Stimulated activated memory B cell treated with anti-CD40 and anti-IgM and Interleukin-4, amounts not matched to agents 10 μg/mL and 1 μg/mL and 100 μg/mL, for 72 hours (primary cell): ENCODE data around the gene HHIP.

Source experiments
- ATAC-seq: fragments of 150-1000 bp; cut with Tn5 transposase; 2 replicates; pipeline ENCODE4 v1.10.0; 2021
- H3K27ac Mint-ChIP-seq: one replicate; pipeline ENCODE4 v1.8.0; 2022; ENCODE audit warnings: mild to moderate bottlenecking, mixed read lengths
- H3K27me3 Mint-ChIP-seq: one replicate; pipeline ENCODE4 v1.8.0; 2022; ENCODE audit warnings: mixed read lengths
- H3K36me3 Mint-ChIP-seq: one replicate; pipeline ENCODE4 v1.8.0; 2022; ENCODE audit warnings: mixed read lengths
- H3K4me1 Mint-ChIP-seq: one replicate; pipeline ENCODE4 v1.8.0; 2022; ENCODE audit warnings: mixed read lengths
- H3K4me3 Mint-ChIP-seq: one replicate; pipeline ENCODE4 v1.8.0; 2022; ENCODE audit warnings: mild to moderate bottlenecking, moderate library complexity, mixed read lengths
- H3K9me3 Mint-ChIP-seq: one replicate; pipeline ENCODE4 v1.8.0; 2022; ENCODE audit warnings: mixed read lengths

HHIP gene

DNA sequence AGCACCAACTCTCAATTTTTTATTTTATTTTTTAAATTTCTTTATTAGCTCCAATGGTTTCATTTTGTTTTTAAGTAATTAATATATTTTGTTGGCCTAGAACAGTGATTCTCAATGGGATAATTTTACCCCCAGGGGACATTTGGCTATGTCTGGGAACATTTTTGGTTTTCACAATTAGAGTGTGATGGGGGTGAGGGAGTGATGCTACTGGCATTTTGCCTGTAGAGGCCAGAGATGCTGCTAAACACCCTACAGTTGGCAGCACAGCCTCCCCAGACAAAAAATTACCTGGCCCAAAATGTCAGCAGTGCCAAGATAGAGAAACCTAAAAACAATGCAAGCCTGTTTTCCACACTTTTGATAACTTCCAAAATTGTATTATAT, 64.6 kb downstream of the HHIP start:
- no peak overlapping the region for H3K4me3 Mint-ChIP-seq
- no peaks in the 10 kb centered on the region for H3K4me1 Mint-ChIP-seq
- no peak overlapping the region for H3K27ac Mint-ChIP-seq
- H3K36me3 Mint-ChIP-seq, result no peaks in the 10 kb centered on the region
- H3K9me3 Mint-ChIP-seq, result no peaks in the 10 kb centered on the region
- ATAC-seq, result no peak
- H3K27me3 Mint-ChIP-seq, result no peaks in the 10 kb centered on the region

DNA sequence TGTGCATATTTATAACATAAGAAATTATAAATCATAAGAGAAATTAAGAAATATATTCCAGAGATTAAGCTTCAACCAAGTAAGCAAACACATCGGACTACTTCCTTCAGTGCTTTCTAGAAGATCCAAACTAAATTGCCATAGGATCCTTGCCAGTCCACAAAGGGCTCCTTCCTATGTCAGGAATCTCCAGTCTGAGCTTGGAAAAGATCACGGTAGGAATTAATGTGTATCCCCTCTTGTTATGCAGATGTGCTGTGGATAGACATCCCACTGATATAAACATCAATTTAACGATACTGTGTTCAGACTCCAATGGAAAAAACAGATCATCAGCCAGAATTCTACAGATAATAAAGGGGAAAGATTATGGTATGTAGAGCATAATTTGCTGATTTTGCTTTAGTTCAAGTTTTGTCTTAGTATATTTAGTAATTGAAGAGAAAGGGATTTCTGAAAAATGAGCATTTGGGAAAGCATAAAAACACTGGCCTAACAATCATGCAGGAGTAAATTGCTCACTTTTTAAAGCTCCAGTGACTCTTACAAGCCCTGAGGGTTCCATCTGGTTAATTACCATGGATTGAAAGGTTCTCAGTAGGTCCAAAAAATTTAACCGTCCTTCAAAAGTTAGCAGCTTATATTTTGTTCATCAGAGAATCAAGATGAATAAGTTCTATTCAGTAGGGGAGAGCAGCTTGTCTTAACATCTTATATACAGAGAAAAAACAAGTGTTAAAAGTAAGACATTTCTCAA, 65.9 kb downstream of the HHIP start:
- Mint-ChIP-seq H3K4me3 (no peak overlapping the region), H3K27me3 (no peaks in the 10 kb centered on the region), H3K4me1 (no peaks in the 10 kb centered on the region), H3K36me3 (no peaks in the 10 kb centered on the region), H3K9me3 (no peaks in the 10 kb centered on the region), H3K27ac (no peak overlapping the region)
- ATAC-seq, result no peak

DNA sequence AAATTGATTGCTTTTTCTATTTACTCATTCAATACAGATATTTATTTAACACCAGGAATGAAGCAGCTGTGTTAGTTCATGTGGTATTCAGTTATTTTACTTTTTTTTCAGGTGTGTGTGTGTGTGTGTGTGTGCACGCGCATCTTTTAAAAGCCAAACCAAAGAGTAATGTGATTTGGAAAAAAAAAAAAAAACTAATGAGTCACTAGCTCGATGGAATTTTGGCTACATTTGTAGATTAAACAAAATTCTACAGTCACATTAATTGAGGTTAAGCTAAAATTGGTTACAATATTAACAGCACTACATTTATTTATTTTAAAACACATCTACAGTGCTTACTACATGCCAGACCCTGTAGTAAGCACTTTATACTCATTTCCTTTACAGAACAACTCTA, 66.8 kb downstream of the HHIP start:
- Mint-ChIP-seq H3K27ac (no peak overlapping the region), H3K9me3 (no peaks in the 10 kb centered on the region), H3K4me1 (no peaks in the 10 kb centered on the region), H3K36me3 (no peaks in the 10 kb centered on the region), H3K4me3 (no peak overlapping the region), H3K27me3 (no peaks in the 10 kb centered on the region)
- ATAC-seq, result no peak

DNA sequence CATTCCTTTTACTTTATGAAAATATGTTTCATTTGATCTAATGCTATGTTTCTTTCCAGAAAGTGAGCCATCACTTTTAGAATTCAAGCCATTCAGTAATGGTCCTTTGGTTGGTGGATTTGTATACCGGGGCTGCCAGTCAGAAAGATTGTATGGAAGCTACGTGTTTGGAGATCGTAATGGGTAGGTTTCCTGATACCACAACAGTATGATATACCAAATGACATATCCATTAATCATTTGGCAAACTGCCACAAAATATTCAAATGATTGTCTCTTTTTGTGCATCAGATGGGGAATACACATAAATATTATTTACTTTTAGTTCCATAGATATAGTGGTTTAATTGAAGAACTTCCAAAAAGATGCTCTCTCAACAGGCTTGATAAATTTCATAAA, 68.2 kb downstream of the HHIP start:
- H3K4me1 Mint-ChIP-seq, result no peaks in the 10 kb centered on the region
- H3K27ac Mint-ChIP-seq, result no peak overlapping the region
- H3K9me3 Mint-ChIP-seq, result no peaks in the 10 kb centered on the region
- H3K36me3 Mint-ChIP-seq, result no peaks in the 10 kb centered on the region
- no peak overlapping the region for H3K4me3 Mint-ChIP-seq
- no peaks in the 10 kb centered on the region for H3K27me3 Mint-ChIP-seq
- no peak for ATAC-seq

DNA sequence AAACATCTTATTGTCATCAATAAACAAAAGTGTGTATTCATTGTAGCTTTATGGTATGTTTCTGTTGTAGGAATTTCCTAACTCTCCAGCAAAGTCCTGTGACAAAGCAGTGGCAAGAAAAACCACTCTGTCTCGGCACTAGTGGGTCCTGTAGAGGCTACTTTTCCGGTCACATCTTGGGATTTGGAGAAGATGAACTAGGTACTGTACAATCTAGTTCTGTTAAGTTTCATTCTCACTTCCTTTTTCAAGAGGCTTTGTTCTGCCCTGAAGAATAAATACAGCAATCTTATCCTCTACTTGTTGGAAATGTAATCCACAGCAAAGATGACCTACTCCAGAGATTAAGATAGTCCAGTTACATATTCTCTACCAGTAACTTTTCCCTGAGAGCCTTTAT, 69.3 kb downstream of the HHIP start:
- Mint-ChIP-seq H3K4me3 (no peak overlapping the region), H3K4me1 (no peaks in the 10 kb centered on the region), H3K27ac (no peak overlapping the region), H3K36me3 (no peaks in the 10 kb centered on the region), H3K27me3 (no peaks in the 10 kb centered on the region), H3K9me3 (no peaks in the 10 kb centered on the region)
- ATAC-seq, result no peak

DNA sequence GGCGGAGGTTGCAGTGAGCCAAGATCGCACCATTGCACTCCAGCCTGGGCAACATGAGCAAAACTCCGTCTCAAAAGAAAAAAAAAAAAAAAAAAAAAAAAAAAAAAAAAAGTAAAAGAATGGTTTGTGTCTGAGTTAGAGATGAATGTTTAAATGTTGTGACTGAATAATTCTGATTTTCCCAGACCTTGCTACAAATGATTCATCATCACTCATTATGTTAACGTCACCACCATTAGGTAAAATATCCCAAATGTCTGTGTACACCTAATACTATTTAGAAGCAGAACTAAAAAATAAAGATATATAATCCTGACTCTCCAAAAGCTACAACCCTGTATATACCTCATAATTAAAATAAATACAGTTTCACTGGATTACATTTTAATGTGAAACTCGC, 70.8 kb downstream of the HHIP start:
- no peak for ATAC-seq
- no peak overlapping the region for H3K4me3 Mint-ChIP-seq
- no peaks in the 10 kb centered on the region for H3K4me1 Mint-ChIP-seq
- no peaks in the 10 kb centered on the region for H3K36me3 Mint-ChIP-seq
- no peaks in the 10 kb centered on the region for H3K27me3 Mint-ChIP-seq
- H3K9me3 Mint-ChIP-seq, result no peaks in the 10 kb centered on the region
- no peak overlapping the region for H3K27ac Mint-ChIP-seq

DNA sequence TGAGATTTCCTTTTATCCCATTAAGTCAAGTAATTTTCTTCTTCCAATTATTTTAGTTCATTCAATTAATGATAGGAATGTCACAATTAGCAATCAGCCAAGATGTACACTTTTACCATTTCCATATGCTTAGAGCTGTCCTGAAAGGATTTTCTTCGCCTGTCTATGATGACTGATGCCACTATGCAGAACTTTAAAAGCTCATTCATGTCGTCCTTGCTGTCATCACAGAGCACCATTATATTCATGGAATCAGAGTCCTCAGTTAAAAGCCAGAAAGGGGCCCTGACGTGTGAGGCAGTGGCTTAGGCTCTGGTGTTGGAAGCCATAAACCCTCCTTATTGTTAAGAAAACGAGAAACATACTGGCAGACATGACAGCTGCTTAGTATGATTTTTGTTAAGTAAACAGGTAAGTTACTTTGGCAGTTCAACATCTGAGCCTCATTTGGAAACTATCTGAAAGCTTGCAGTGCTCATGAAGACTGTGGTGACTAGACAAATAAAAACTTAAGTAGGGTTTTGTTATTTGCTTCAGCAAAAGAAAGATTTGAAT, 73.1 kb downstream of the HHIP start:
- H3K36me3 Mint-ChIP-seq, result no peaks in the 10 kb centered on the region
- no peaks in the 10 kb centered on the region for H3K9me3 Mint-ChIP-seq
- no peak for ATAC-seq
- H3K4me3 Mint-ChIP-seq, result no peak overlapping the region
- H3K27ac Mint-ChIP-seq, result no peak overlapping the region
- H3K27me3 Mint-ChIP-seq, result no peaks in the 10 kb centered on the region
- H3K4me1 Mint-ChIP-seq, result no peaks in the 10 kb centered on the region

DNA sequence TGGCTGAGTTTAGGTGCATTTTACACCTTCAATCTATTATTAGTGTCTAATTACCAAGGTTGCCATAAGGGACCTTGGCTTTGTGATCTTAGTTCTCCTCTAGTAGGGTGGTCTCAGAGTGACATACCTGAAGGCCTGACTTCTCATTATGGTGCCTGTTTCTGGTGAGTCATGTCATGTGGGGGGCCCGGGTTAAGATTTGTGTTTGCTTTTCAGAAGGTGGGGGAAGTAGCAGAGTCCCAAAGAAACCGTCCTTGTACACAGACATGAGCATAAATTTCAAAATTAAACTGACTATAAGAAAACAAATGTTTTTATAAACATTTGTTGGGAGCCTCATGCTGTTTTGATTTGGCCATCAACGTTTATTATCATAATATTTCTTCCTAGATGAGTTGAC, 74.5 kb downstream of the HHIP start:
- no peaks in the 10 kb centered on the region for H3K27me3 Mint-ChIP-seq
- no peaks in the 10 kb centered on the region for H3K4me1 Mint-ChIP-seq
- H3K9me3 Mint-ChIP-seq, result no peaks in the 10 kb centered on the region
- H3K27ac Mint-ChIP-seq, result no peak overlapping the region
- no peak overlapping the region for H3K4me3 Mint-ChIP-seq
- H3K36me3 Mint-ChIP-seq, result no peaks in the 10 kb centered on the region
- ATAC-seq, result no peak

DNA sequence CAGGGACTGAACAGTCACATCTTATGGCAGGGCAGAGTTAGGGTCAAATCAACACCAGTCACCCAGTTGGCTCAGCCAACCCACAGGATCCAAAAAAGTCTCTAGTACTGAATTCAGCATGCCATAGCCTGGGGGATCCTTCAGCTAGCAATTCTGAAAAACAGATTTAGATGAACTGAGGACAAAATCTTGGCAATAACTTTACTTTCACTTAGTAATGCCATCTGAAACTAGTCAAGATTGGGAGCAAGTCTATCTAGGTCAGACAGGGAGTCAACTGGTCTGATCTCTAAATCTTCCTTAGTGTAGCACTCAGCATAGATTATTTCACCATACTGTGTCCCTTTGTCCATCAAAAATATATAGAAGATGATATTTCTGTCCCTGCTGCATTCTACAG, 76.0 kb downstream of the HHIP start:
- Mint-ChIP-seq H3K4me3 (no peak overlapping the region), H3K9me3 (no peaks in the 10 kb centered on the region), H3K27ac (no peak overlapping the region), H3K4me1 (no peaks in the 10 kb centered on the region), H3K36me3 (no peaks in the 10 kb centered on the region), H3K27me3 (no peaks in the 10 kb centered on the region)
- ATAC-seq, result peak; percentile 20

DNA sequence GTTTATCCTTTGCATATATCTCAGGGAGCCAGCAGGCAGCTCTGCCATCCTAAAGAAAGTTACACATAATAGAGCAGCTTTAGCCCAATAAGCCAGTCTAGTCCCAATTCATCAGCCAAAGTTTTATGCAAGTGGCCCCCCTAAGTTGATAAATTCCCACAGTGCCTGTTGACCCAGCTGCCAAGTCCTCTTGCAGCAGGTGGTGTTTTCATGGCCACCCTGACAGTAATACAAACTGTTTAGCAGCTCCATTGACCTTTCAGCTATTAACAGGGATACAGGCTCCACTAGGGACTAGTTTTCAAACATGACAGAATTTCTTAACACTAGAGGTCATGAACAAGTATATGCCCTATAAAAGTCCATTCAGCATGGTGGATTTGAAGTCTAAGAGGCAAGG, 77.5 kb downstream of the HHIP start:
- H3K27ac Mint-ChIP-seq, result no peak overlapping the region
- no peak for ATAC-seq
- H3K4me3 Mint-ChIP-seq, result no peak overlapping the region
- H3K4me1 Mint-ChIP-seq, result no peaks in the 10 kb centered on the region
- H3K27me3 Mint-ChIP-seq, result no peaks in the 10 kb centered on the region
- no peaks in the 10 kb centered on the region for H3K36me3 Mint-ChIP-seq
- H3K9me3 Mint-ChIP-seq, result no peaks in the 10 kb centered on the region

DNA sequence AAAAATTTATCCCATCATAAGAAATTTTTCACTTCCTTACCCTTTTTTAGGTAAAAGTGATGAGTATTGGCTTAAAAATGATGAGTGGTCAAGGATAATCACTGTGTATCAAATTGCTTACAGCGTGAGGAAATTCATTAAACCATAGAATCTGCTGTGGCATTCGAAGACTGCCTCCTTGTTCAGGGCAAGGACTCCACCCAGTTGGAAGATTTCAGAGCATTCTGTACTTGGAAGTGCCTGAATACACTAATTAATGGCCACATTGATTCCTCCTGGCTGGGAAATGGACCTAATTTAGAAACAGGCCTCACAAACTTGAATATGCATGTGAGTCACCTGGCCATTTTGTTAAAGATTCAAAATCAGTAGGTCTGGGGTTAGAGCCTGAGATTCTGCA, 83.2 kb downstream of the HHIP start:
- Mint-ChIP-seq H3K9me3 (no peaks in the 10 kb centered on the region), H3K36me3 (no peaks in the 10 kb centered on the region), H3K4me1 (no peaks in the 10 kb centered on the region), H3K4me3 (no peak overlapping the region), H3K27me3 (no peaks in the 10 kb centered on the region), H3K27ac (no peak overlapping the region)
- ATAC-seq, result no peak

DNA sequence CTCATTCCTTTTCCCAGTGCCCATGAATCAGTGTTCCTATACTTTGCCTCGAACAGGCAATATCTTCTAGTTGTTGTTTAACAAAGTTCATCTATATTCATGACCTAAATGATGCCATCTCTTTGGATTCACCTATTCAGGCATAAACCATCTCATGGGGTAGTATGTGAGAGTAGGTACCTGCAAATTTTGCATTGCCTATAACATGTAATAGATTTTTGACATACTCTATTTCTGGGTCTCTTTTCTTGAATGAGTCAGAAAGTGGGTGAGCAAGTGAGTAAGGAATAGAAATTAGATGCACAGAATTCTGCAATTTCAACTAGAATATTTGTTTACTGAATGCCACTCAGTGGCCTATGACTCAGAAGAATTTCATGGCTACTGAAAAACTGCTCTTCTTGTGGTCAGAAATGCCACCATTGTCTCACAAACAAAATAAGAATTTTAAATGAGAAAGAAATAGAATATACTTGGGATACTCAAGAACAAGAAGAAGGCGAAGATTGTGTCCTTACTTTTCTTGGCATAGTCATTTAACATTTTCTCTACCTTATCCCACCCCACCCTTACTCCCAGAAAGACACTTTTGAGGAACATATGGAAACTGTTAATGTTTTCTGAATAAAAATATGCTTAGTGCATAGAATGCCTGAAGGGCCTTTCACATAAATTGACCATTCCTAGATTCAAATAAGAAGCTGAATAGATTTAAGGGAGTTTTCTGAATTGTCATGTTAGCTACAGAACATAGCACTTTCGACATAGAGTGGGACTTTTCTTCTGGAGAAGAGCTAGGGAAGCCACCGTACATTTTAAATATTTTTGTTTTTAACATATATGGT, 86.8 kb downstream of the HHIP start:
- Mint-ChIP-seq H3K4me3 (no peak overlapping the region), H3K4me1 (no peaks in the 10 kb centered on the region), H3K27me3 (no peaks in the 10 kb centered on the region), H3K36me3 (no peaks in the 10 kb centered on the region), H3K27ac (no peak overlapping the region), H3K9me3 (no peaks in the 10 kb centered on the region)
- ATAC-seq, result no peak

DNA sequence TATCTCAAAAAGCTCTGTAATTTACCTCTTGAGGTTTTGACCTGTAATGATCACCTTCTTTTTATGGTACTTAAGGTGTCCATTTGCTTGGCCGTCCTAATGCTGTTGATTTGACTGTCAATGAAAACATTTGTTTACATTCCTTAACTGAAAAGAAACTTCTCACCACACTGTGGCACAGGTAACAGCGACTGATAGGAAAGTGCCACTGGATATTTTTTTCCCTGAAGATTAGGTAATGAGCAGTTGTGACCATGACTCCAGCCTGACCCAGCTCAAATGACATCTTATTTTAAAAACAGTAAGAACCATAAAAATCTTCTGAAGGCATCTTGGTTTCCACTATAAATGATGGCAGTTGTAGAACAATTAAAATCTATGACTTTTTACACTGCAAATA, 87.6 kb downstream of the HHIP start:
- no peaks in the 10 kb centered on the region for H3K4me1 Mint-ChIP-seq
- ATAC-seq, result no peak
- no peaks in the 10 kb centered on the region for H3K9me3 Mint-ChIP-seq
- H3K4me3 Mint-ChIP-seq, result no peak overlapping the region
- no peaks in the 10 kb centered on the region for H3K27me3 Mint-ChIP-seq
- no peaks in the 10 kb centered on the region for H3K36me3 Mint-ChIP-seq
- no peak overlapping the region for H3K27ac Mint-ChIP-seq

DNA sequence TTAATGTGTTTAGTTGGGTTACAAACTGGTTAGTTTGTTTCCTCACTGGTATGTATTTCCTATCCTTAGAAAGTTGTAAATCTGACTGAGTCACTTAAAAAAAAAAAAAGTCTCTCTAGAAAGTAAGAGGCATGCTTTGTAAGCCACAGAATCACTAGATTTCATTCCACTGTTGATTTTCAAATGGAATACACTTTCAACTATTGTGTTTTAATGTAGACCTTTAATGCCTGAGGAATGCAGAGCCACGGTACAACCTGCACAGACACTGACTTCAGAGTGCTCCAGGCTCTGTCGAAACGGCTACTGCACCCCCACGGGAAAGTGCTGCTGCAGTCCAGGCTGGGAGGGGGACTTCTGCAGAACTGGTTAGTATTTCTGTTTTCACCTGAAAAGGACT, 88.6 kb downstream of the HHIP start:
- no peak for ATAC-seq
- Mint-ChIP-seq H3K9me3 (no peaks in the 10 kb centered on the region), H3K36me3 (no peaks in the 10 kb centered on the region), H3K4me1 (no peaks in the 10 kb centered on the region), H3K27me3 (no peaks in the 10 kb centered on the region), H3K4me3 (no peak overlapping the region), H3K27ac (no peak overlapping the region)

DNA sequence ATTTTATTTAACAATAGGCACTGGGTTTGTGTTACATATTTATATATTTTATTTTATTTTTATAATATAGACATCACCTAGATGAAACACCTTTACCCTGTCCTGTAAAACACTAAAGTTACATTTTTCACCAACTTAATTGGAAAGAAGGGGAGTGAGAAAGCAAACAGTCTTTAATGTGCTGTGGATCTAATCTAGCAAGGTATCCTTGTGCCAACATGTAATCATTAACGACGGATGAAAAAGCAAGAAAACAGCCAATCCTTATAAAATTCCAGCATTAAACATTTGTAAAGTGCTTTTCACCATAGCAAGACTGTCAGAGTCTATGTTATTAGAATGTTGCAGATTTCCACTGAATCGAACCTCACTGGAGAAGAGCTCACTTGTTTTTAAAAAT, 92.7 kb downstream of the HHIP start:
- Mint-ChIP-seq H3K27ac (no peak overlapping the region), H3K27me3 (no peaks in the 10 kb centered on the region), H3K4me1 (no peaks in the 10 kb centered on the region), H3K36me3 (no peaks in the 10 kb centered on the region), H3K9me3 (no peaks in the 10 kb centered on the region), H3K4me3 (no peak overlapping the region)
- ATAC-seq, result no peak

DNA sequence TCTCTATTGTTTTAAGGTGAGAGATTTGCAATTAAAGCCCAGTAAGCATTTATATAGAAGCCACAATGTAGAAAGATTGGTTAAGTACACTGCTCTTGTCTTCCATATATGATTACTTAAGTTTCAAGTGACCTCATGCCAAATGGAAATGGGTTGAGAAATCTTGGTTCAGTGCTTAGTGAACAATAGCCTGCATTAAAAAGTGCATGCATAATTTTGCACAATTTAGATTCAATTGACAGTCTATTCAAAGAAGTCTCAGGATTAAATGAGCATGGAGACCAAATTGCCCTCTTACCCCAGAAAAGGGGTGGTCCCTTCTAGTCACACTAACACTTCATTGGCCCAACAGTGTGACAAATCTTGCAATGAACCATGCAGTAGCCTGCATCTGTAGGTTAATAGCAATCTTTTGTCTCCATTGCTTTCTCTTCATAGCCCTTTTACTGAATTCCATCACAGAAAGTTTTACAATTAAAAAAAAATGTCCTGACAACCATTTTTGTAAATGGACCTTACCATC, 93.6 kb downstream of the HHIP start:
- Mint-ChIP-seq H3K36me3 (no peaks in the 10 kb centered on the region), H3K27me3 (no peaks in the 10 kb centered on the region), H3K27ac (no peak overlapping the region), H3K9me3 (no peaks in the 10 kb centered on the region), H3K4me3 (no peak overlapping the region), H3K4me1 (no peaks in the 10 kb centered on the region)
- ATAC-seq, result no peak
